NOMO-1 treated with dmso at 0.1 percent for 144 hours (cell line): ENCODE data around the gene SAE1.
"Not testable (repeated sequence)": the region's sequence is repeated elsewhere in the genome, so short reads cannot be mapped to it uniquely, and the experiment has no call there.

Experiments
- DNase-seq: peaks from one replicate; lab custom pipeline; 2025; ENCODE audit not compliant: unreplicated experiment; lab: John Stamatoyannopoulos, UW

The SAE1 gene

DNA sequence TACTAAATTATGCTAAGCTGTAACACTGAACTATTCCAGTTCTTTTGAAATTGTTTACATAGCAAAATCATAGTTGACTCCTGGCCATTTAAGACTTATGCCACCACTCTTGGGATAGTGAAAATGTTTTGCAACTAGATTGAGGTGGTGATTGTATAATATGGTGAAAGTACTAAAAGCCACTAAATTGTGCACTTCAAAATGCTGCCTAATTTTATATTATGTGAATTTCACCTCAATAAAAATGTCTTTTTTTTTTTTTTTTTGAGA lies 5.0 kb upstream of the SAE1 start:
- no peak for DNase-seq

DNA sequence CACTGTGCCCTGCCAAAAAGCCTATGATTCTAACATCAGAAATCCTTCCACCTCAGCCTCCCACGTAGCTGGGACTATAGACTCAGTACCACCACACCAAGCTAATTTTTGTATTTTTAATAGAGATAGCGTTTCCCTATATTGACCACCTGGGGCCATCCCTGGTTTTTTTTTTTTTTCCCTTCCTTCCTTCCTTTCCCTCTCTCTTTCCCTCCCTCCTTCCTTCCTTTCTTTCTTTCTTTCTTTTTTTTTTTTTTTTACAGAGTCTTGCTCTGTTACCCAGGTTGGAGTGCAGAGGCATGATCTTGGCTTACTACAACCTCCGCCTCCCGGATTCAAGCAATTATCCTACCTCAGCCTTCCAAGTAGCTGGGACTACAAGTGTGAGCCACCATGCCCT lies 1.1 kb upstream of the SAE1 start:
- DNase-seq, result no peak

DNA sequence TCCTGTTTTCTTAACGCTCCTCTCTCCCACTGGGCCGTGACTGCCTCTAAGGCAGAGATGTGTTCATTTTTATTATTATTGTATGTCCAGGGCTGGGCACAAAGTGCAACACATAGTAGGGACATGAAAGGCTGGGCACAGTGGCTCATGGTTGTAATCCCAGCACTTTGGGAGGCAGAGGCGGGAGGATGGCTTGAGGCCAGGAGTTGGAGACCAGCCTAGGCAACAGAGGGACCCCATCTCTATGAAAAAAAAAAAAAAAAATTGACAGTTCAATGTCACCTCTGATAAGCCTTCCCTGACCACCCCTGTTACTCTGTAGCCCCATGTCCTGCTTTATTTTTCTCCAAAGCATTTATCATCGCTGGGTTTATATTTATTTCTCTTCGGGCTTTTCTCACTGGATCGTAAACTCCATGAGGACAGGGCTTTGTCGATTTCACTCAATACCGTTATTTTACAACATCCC lies 481 bp upstream of the SAE1 start:
- DNase-seq, result no peak

- DNase-seq, result no peak
These were observed 1.7 kb downstream of the SAE1 start for GRCh38 chr19:47132194-47132852.

GRCh38 chr19:47133021-47133471 lies 2.4 kb downstream of the SAE1 start:
- no peak for DNase-seq

- DNase-seq, result no peak
These were observed 3.9 kb downstream of the SAE1 start for GRCh38 chr19:47134545-47134944.

DNA sequence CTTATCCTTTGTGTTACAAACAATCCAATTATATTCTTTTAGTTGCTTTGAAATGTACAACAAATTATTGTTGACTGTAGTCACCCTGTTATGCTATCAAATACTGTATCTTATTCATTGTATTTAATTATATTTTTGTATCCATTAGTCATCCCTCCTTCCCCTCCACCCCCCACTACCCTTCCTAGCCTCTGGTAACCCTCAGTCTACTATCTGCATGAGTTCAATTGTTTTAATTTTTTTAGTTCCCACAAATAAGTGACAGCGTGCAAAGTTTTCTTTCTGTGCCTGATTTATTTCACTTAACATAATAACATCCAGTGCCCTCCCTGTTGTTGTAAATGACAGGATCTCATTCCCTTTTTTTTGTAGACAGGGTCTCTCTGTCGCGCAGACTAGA lies 4.5 kb downstream of the SAE1 start:
- no peak for DNase-seq

DNA sequence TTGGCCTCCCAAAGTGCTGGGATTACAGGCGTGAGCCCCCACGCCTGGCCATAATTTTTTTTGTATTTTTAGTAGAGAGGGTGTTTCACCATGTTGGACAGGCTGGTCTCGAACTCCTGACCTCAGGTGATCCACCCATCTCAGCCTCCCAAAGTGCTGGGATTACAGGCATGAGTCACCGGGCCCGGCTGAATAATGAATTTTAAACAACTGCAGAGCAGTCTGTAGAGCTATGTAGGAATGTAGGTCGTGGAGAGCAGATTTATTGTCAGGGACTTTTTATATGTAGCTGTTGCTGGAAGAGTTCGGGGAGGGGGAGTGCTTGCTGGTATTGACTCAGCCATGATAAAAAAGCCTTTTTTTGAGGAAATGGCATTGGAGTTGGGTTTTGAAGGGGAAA lies 10.6 kb downstream of the SAE1 start:
- not testable (repeated sequence) for DNase-seq

DNA sequence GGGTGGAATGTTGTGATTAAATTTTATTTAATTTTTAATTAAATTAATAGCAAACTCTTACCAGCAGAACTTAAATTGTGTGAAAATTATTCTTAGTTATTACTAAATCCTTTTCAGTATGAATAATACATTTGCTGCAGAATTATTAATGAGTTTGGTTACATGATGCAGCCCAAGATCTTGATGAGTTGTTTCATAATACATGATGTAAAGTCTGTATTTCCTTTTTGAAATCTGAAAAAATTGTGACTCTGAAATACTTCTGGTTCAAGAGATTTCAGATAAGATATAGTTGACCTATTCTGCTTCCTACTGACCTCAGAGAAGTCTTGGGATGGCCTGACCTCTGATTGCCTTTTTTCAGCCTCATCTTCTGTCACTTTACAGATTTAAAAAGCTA lies 11.1 kb downstream of the SAE1 start:
- no peak for DNase-seq

- no peak for DNase-seq
These were observed 12.1 kb downstream of the SAE1 start for GRCh38 chr19:47142779-47143178.

DNA sequence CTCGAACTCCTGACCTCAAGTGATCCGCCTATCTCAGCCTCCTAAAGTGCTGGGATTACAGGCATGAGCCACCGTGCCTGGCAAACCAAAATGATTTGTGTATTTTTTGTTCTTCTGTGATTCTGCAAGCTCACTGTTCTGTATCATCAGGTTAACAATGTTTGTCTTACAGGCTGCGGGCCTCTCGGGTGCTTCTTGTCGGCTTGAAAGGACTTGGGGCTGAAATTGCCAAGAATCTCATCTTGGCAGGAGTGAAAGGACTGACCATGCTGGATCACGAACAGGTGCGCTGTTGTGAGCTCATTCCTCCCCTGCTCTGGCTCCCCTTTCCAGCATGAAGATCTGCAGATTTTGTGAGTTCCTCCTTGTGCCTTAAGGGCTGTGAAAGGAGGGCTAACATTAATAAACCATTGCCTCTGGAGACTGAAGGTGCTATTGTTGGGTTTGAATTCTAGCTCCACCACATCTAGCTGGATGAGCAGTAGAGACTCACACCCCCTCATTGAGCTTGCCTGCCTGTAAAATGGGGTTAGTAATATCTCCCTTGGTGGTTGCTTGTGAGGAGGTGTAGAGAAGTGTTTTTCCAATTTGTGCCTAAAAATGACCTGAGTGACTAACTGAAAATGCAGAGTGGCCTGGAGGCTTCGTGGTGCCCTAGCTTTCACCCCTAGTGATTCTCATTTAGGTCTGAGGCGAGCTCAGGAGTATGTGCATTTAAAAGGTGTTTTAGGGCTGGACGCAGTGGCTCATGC lies 12.9 kb downstream of the SAE1 start:
- DNase-seq, result no peak

GRCh38 chr19:47144630-47145029 lies 14.0 kb downstream of the SAE1 start:
- no peak for DNase-seq

GRCh38 chr19:47145639-47146486 lies 15.2 kb downstream of the SAE1 start:
- DNase-seq, result no peak

- DNase-seq, result no peak
These were observed 16.3 kb downstream of the SAE1 start for GRCh38 chr19:47146920-47147319.

GRCh38 chr19:47151627-47152026 lies 21.0 kb downstream of the SAE1 start:
- no peak for DNase-seq

- no peak for DNase-seq
These were observed 21.6 kb downstream of the SAE1 start for GRCh38 chr19:47152205-47152604.

DNA sequence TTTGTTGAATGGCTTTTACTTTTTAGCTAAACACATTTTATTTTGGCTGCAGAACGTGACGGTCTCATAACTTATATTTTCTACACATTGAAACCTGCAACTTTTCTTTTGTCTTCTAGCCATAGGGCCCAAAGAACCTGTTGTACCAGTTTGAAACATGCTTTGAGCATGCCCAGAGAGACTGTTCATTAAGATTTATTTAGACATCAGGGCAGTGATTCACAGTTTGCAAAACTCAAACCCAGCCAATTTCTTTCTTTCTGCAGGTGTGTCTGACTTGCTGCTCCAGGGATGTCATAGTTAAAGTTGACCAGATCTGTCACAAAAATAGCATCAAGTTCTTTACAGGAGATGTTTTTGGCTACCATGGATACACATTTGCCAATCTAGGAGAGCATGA lies 22.0 kb downstream of the SAE1 start:
- no peak for DNase-seq

- no peak for DNase-seq
These were observed 22.6 kb downstream of the SAE1 start for GRCh38 chr19:47153266-47153665.

DNA sequence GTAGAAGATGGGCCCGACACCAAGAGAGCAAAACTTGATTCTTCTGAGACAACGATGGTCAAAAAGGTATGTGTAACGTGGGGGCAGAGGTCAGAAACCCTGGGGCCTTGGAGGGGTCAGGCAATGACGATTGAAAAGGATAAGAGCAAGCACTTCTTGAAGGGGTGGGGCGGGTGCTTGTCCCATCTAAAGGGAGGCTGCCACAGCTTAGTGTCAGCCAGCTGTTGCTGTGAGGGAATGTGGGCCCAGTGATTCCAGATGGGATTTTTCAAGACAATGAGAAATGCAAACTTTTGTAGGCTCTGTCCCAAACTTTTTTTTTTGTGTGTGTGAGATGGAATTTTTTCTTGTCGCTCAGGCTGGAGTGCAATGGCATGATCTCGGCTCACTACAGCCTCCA lies 24.5 kb downstream of the SAE1 start:
- no peak for DNase-seq

DNA sequence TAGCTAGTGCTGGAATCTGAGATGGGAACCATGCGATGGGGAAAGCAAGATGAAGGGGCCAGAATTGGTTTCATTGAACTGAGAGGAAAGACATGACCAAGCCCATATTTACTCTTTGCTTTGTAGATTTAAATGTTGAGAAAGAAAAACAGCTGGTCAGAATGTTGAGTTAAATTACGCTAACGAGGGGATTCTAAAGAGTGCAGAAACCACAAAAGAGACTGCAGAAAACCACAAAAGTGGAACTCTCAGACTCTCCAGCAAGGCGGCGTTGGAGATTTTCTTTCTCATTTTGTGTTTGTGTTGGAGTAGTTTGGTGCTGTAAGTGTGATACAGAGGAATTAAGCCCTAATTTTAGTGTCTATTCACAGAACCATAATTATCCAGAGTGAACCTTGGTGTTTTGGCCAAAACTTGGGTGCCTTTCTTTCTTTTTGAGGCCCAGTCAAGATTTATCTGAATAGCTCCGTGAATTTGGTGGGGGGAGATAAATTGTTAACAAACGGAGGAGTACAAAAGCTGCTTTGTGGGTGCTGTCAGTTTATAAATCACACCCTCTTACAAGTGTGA lies 26.3 kb downstream of the SAE1 start:
- DNase-seq, result peak; percentile 68

GRCh38 chr19:47157431-47158321 lies 27.0 kb downstream of the SAE1 start:
- peak; percentile 12 for DNase-seq
